Subcutaneous adipose tissue (tissue), 4 donors: Measurements from ENCODE around the gene ZBTB7A. TPM values are rescaled to one million over a fixed set of nuclear protein-coding genes. Genes with fewer than 3 reads are reported as not detected.

ENCODE experiments used
- CTCF ChIP-seq: fragments of 450-650 bp; IDR thresholded peaks from one replicate; pipeline ENCODE4 v1.5.1; 2016; ENCODE audit warnings: low read depth, mild to moderate bottlenecking, control low read depth, antibody characterized with exemption, moderate library complexity
- total RNA-seq, 4 donors: library from RNA; depleted of rRNA; stranded (reverse); fragments of >200 nt; gene quantifications; one replicate each; pipeline ENCODE4 v1.1.0, GENCODE V29; 2016

ZBTB7A gene
- total RNA-seq, 4 donors from 2014 or later = 14.2 to 63.9 (median 28.7) TPM

- TF ChIP-seq CTCF = no peak
These were observed 23.9 kb upstream of the ZBTB7A start for GRCh38 chr19:4090356-4091220.

DNA sequence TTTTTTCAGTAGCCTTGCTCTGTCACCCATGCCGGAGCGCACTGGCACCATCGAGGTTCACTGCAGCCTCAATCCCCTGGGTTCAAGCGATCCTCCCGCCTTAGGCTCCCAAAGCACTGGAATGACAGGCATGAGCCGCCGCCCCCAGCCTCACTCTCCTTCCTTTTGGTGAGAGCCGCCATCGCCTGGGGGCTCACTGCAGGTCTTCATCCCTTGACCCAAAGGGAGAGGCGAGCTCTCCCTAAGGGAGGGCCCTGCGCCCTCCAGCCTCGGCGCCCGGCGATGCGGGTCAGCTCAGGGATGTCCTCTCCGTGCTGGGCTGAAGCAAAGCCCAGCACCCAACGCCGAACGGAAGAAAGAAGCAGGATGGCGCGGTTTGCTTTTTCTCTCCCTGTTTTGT, 23.2 kb upstream of the ZBTB7A start:
- TF ChIP-seq CTCF = no peak

DNA sequence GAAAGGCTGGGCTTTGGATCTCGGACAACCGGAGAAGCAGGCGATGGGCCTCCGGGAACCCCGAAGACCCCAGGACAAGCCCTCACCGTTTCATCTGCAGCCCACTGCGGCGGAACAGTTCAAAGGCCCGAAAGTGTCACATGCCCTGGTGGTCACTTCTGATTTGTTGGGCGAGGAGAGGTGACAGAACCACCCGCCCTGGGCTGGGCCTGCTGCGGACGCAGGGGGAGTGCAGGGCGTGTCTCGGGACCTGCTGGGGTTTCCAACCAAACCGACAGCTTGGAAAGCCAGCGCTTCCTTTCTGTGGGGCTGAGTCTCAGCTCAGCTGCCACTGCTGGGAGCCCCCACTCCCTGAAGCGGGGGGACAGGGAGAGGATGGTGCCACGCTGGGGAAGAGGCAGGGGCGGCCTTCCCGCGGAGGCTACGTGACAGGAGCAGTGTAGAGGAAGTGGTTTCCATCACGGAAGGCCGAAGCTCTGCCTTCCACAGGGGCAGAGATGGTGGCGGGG, 22.8 kb upstream of the ZBTB7A start:
- no peak for TF ChIP-seq CTCF

GRCh38 chr19:4088975-4089374, 22.3 kb upstream of the ZBTB7A start:
- TF ChIP-seq CTCF = no peak

- no peak for TF ChIP-seq CTCF
These were observed 21.3 kb upstream of the ZBTB7A start for GRCh38 chr19:4087787-4088679.

DNA sequence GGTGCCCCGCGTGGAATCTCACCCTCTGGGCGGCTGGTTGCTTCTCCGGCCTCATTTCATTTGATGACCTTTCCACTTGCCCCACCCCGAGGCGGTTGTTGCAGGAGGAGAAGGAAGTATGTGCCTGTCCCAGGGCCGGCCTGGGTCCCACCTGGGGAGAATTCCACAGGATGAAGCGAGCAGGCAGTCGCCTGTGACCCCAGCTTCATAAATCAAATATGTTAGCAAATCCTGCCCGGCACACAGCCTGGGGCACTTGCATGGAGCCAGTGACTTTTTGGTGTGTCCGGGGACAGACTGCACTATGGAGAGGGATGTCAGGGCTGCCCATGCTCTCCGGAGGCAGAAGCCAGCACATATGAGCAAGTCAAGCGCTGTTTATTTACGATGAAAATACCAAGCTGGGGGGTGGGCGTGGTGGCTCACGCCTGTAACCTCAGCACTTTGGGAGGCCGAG, 19.7 kb upstream of the ZBTB7A start:
- TF ChIP-seq CTCF = no peak

- TF ChIP-seq CTCF = no peak
These were observed 17.8 kb upstream of the ZBTB7A start for GRCh38 chr19:4084547-4084877.
